Neural cell (in vitro differentiated cells): ENCODE measurements around the gene CIRBP. TPM values are rescaled to one million over a fixed set of nuclear protein-coding genes. Genes with fewer than 3 reads are reported as not detected.

Experiments
- H2AFZ ChIP-seq: fragments of 200-600, 300-800 bp; sonication (generic), shearing (Covaris generic); 2 replicates; pipeline ENCODE4 v1.6.0; 2014; ENCODE audit warnings: low read depth, mild to moderate bottlenecking, antibody characterized with exemption, low read length, moderate library complexity
- H3F3A ChIP-seq: fragments of 200-600 bp; shearing (Covaris generic); 2 replicates; pipeline ENCODE4 v1.6.1; 2016; ENCODE audit warnings: mild to moderate bottlenecking, moderate library complexity, mixed read lengths, antibody characterized with exemption, low read length; ENCODE audit not compliant: insufficient read depth, poor library complexity, severe bottlenecking
- H3K27ac ChIP-seq: fragments of 200-600, 300-800 bp; sonication (generic), shearing (Covaris generic); 2 replicates; pipeline ENCODE4 v1.5.1; 2014; ENCODE audit warnings: mild to moderate bottlenecking, low read length, moderate library complexity
- H3K27me3 ChIP-seq: fragments of 300-800, 200-600 bp; sonication (generic), shearing (Covaris generic); 2 replicates; pipeline ENCODE4 v1.6.0; 2014; ENCODE audit warnings: mild to moderate bottlenecking, low read depth, low read length, moderate library complexity; ENCODE audit not compliant: insufficient read depth
- H3K36me3 ChIP-seq: fragments of 300-800, 200-600 bp; sonication (generic), shearing (Covaris generic); 2 replicates; pipeline ENCODE4 v1.5.1; 2014; ENCODE audit warnings: mild to moderate bottlenecking, antibody characterized with exemption, low read length, moderate library complexity; ENCODE audit not compliant: insufficient read depth
- H3K4me2 ChIP-seq: fragments of 300-800, 200-600 bp; sonication (generic), shearing (Covaris generic); 2 replicates; pipeline ENCODE4 v1.6.0; 2014; ENCODE audit warnings: mild to moderate bottlenecking, low read length
- H3K4me3 ChIP-seq: fragments of 300-800, 200-600 bp; sonication (generic), shearing (Covaris generic); 2 replicates; pipeline ENCODE4 v1.5.1; 2014; ENCODE audit warnings: mild to moderate bottlenecking, low read length, moderate library complexity
- H3K79me2 ChIP-seq: fragments of 200-600 bp; shearing (Covaris generic); replicated peaks from 2 replicates; pipeline ENCODE4 v1.6.0; 2014; ENCODE audit warnings: mild to moderate bottlenecking, low read length, moderate library complexity; ENCODE audit not compliant: insufficient read depth
- H3K9ac ChIP-seq: fragments of 300-800, 200-600 bp; sonication (generic), shearing (Covaris generic); 2 replicates; pipeline ENCODE4 v1.6.1; 2016; ENCODE audit warnings: mild to moderate bottlenecking, low read length, mixed read lengths
- H3K9me2 ChIP-seq: fragments of 200-600 bp; shearing (Covaris generic); 2 replicates; pipeline ENCODE4 v1.6.1; 2016; ENCODE audit warnings: mild to moderate bottlenecking, low read length, mixed read lengths; ENCODE audit not compliant: insufficient read depth
- H3K9me3 ChIP-seq: fragments of 200-600, 300-800 bp; sonication (generic), shearing (Covaris generic); 2 replicates; pipeline ENCODE4 v1.6.1; 2016; ENCODE audit warnings: mild to moderate bottlenecking, mixed run types, low read length, moderate library complexity, mixed read lengths
- H4K20me1 ChIP-seq: fragments of 200-600 bp; shearing (Covaris generic); 2 replicates; pipeline ENCODE4 v1.6.1; 2016; ENCODE audit warnings: mild to moderate bottlenecking, mixed run types; ENCODE audit not compliant: insufficient read depth
- CTCF ChIP-seq: fragments of 450-650 bp; IDR thresholded peaks from 2 replicates; pipeline ENCODE4 v1.5.1; 2014; ENCODE audit warnings: antibody characterized with exemption, mild to moderate bottlenecking, moderate library complexity; ENCODE audit not compliant: poor library complexity, severe bottlenecking
- EP300 ChIP-seq: fragments of 450-650 bp; conservative IDR thresholded peaks from 2 replicates; pipeline ENCODE4 v1.6.1; 2014; ENCODE audit warnings: antibody characterized with exemption, mild to moderate bottlenecking, moderate library complexity; ENCODE audit not compliant: poor library complexity, severe bottlenecking
- EZH2 ChIP-seq: fragments of 200-600, 300-800 bp; shearing (Covaris generic), sonication (generic); IDR thresholded peaks from 2 replicates; pipeline ENCODE4 v1.6.1; 2014; ENCODE audit warnings: antibody characterized with exemption, low read length, borderline replicate concordance, mild to moderate bottlenecking; ENCODE audit not compliant: insufficient read depth, poor library complexity, severe bottlenecking
- MXI1 ChIP-seq: fragments of 450-650 bp; conservative IDR thresholded peaks from 2 replicates; pipeline ENCODE4 v1.6.1; 2014; ENCODE audit warnings: antibody characterized with exemption, mild to moderate bottlenecking; ENCODE audit not compliant: poor library complexity, severe bottlenecking
- POLR2AphosphoS5 ChIP-seq: IDR thresholded peaks from 2 replicates; pipeline ENCODE4 v1.6.1; 2012
- RAD21 ChIP-seq: fragments of 450-650 bp; conservative IDR thresholded peaks from 2 replicates; pipeline ENCODE4 v1.6.1; 2014; ENCODE audit warnings: antibody characterized with exemption, mild to moderate bottlenecking, moderate library complexity
- REST ChIP-seq: IDR thresholded peaks from 2 replicates; pipeline ENCODE4 v1.6.1; 2012; ENCODE audit warnings: borderline replicate concordance
- SMC3 ChIP-seq: fragments of 450-650 bp; conservative IDR thresholded peaks from 2 replicates; pipeline ENCODE4 v1.6.1; 2014; ENCODE audit warnings: antibody characterized with exemption, mild to moderate bottlenecking, moderate library complexity; ENCODE audit not compliant: poor library complexity
- TAF1 ChIP-seq: IDR thresholded peaks from 2 replicates; pipeline ENCODE4 v1.6.1; 2012; ENCODE audit warnings: low read depth
- polyA plus RNA-seq: library from polyadenylated mRNA; depleted of rRNA; stranded (reverse); fragments of >200 nt; gene quantifications from 2 replicates; pipeline ENCODE4 v1.2.3, GENCODE V29; 2014

CIRBP gene
- polyA plus RNA-seq, 1 donor from 2014 or later = 1,663 TPM

- no peak overlapping the region for H3K4me3 ChIP-seq
- no peak overlapping the region for H3K9ac ChIP-seq
- TF ChIP-seq TAF1 (no peak), REST (no peak), EZH2 (no peak), POLR2AphosphoS5 (no peak), RAD21 (no peak), CTCF (no peak), EP300 (no peak), MXI1 (no peak), SMC3 (no peak)
- H3K9me3 ChIP-seq = no peaks in the 10 kb centered on the region
- H3K27ac ChIP-seq = no peak overlapping the region
- H3K9me2 ChIP-seq = no peaks in the 10 kb centered on the region
- no peak overlapping the region for H2AFZ ChIP-seq
- H3K4me2 ChIP-seq = no peak overlapping the region
- H3F3A ChIP-seq = no peaks in the 10 kb centered on the region
- H4K20me1 ChIP-seq = no peaks in the 10 kb centered on the region
- H3K36me3 ChIP-seq = no peaks in the 10 kb centered on the region
- peaks cover 18% of the 10 kb centered on the region for H3K79me2 ChIP-seq
- H3K27me3 ChIP-seq = no peaks in the 10 kb centered on the region
Observed at GRCh38 chr19:1292419-1293151, 23.5 kb downstream of the CIRBP start.

- H3K9ac ChIP-seq = no peak overlapping the region
- H2AFZ ChIP-seq = no peak overlapping the region
- H4K20me1 ChIP-seq = no peaks in the 10 kb centered on the region
- H3K4me2 ChIP-seq = no peak overlapping the region
- no peaks in the 10 kb centered on the region for H3K9me3 ChIP-seq
- no peak for TF ChIP-seq SMC3
- no peaks in the 10 kb centered on the region for H3K9me2 ChIP-seq
- no peaks in the 10 kb centered on the region for H3F3A ChIP-seq
- peaks cover 9% of the 10 kb centered on the region for H3K79me2 ChIP-seq
- no peak overlapping the region for H3K4me3 ChIP-seq
- H3K27me3 ChIP-seq = no peaks in the 10 kb centered on the region
- no peaks in the 10 kb centered on the region for H3K36me3 ChIP-seq
- no peak overlapping the region for H3K27ac ChIP-seq
Observed at GRCh38 chr19:1293782-1294604, 24.9 kb downstream of the CIRBP start.
